DMS153 (cell line): ENCODE results near the gene AKAP6.

ENCODE experiments used
- DNase-seq: peaks from one replicate; lab custom pipeline; 2025; lab: John Stamatoyannopoulos, UW

The AKAP6 gene

DNA sequence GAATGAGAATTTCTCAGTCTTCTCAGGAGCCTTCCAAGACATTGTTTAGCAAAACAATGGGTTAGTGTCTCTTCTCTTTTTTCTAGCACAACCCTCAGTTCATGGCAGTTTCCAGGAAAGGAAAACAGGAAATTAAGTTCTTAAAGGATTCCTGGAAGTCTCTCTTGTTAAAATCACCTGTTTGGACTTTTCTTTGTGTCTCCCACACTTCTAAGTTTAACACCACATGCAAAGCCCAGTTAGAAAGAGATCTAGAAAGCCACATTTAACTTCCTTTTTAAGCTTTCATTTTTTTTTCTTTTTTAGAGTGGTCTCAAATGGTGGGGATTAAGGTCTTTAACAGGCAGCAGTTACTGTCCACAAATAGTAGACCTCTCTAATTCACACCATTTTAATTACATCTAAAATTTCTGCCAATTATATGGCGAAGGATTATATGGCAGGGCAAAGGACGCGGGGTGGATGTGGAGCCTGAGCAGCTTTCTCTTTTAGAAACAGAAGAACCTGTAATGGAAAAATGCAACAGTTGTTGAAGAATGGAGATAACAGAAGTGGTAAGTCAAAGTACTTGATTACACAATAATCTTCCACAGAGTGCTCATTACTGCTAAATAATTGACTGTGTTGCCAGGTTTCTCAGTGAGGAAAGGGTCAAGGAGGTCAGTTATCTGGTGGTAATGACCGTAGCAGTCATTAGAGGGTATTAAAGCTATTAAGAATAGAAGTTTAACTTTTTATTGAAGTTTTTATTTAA is 298.6 kb downstream of the AKAP6 start:
- DNase-seq, result no peak

GRCh38 chr14:32629236-32629635 is 300.1 kb downstream of the AKAP6 start:
- no peak for DNase-seq

- no peak for DNase-seq
Observed at GRCh38 chr14:32630701-32631100, 301.6 kb downstream of the AKAP6 start.

- no peak for DNase-seq
Observed at GRCh38 chr14:32633224-32633859, 304.2 kb downstream of the AKAP6 start.

- no peak for DNase-seq
Observed at GRCh38 chr14:32633930-32634329, 304.8 kb downstream of the AKAP6 start.

DNA sequence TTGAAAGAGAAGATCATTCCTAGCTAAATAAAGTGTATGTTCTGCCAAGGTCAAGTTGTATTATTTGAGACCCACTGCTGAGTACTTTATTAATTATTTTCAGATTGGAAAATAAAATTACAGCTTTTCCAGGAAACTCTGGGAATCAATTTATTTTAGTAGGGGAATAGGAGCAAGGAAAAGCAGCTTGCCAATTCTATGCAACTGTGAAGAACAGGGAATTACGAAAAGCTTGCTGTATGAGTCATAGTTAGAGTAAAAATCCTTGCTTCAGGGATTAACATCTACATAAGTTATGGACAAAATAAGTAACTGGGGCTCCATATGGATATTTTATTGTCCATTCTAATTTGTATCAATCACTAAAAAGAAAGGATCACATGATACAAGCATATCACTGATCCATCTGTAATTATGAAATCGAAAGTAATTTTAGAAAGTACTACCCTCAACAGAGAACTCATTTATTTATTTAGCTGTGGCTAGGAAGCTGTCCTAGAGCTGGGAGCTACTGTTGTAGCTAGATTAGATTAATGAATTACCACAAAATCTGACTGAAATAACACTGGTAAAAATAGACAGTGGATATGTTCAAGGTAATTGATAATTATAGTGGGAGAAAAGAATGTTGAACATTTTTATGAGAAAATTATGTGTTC is 306.1 kb downstream of the AKAP6 start:
- DNase-seq, result no peak

GRCh38 chr14:32637582-32637981 is 308.5 kb downstream of the AKAP6 start:
- no peak for DNase-seq

GRCh38 chr14:32639208-32639607 is 310.1 kb downstream of the AKAP6 start:
- DNase-seq, result no peak

DNA sequence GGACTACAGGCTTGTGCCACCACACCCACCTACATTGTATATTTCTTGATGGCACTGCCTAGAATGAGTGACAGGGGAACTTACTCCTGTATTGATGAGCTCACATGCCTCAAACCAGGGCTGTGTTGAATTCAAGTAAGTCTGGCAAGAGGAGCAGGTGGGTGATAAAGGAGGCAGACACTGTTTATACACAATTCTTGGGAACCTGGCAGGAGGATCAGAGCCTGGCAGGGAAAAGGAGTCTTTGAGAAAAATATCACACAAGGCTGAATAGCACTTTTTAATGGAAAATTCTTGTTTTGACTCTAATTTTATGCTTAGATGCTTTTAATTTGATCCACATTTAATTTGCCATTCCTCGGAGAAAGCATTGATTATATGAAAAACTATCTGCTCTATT is 316.5 kb downstream of the AKAP6 start:
- DNase-seq, result no peak

DNA sequence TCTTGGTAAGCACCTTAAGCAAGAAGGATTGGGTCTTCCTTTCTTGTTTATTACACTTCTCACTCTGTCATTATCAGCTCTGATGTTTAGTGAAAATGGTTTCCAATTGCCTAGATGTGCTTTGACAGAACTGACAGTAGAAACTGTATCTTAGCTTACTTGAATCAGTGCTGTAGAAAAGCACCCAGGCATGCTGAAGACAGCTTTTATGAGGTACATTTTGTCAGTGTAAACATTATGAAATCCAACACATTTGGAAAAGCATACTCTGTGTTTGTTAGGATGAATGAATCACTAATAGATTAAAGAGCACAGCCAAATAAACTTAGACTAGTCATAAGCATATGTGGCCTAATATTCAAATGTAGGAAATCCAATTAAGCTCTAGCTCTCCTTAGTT is 319.3 kb downstream of the AKAP6 start:
- DNase-seq, result no peak

DNA sequence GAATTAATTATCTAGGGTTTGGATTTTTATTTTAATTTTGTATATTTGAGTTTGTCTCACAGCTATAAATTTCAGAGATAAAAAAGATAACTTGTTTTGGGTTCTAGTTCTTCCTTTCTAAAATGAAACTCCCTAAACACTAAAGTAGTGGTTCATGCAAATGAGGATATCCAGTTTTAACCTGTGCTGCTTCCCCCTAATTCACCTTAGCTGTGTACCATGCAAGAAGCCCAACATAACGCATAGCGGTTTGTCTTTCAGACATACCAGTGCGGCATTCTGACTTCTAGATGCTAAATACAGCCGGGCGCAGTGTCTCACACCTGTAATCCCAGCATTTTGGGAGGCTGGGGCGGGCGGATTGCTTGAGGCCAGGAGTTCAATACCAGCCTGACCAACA is 320.9 kb downstream of the AKAP6 start:
- DNase-seq, result no peak

- DNase-seq, result no peak
Observed at GRCh38 chr14:32650665-32651064, 321.6 kb downstream of the AKAP6 start.

DNA sequence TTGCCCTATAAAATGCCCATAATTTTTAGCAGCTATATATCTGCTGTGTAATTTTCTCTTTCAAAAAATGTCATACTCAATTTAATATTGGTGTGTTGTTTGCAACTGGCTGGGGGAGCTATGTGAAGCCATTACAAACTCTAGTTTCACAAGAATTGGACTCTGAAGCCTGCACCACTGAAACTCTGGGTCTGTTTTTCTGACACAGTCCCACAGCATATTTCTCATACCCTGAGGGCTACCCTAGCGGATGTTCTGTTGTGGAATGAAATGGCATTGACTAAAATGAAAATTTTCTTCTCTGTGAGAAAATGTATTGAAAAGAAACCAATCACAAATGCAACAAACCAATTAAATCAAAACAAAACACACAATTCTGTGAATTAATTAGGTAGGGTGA is 325.0 kb downstream of the AKAP6 start:
- DNase-seq, result no peak

DNA sequence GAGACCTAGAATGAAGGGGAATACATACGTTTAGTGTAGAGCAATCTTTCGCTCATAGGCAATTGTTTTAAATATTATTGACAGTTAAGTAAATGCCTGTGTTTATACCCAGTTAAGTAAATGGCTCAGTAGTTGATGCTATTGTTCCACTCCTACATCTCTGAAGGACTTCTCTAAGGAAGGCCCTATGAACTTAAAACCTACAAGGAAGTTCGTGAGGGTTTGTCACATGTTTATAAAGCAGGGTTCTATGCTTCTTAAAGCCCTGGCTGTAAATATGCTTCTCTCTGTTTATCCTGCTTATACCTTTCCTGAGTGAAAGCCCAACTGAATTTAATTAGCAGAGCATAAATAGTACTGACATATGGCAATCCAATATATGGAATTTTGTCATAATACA is 327.5 kb downstream of the AKAP6 start:
- no peak for DNase-seq

- no peak for DNase-seq
Observed at GRCh38 chr14:32657081-32657480, 328.0 kb downstream of the AKAP6 start.

- DNase-seq, result no peak
Observed at GRCh38 chr14:32661216-32661615, 332.1 kb downstream of the AKAP6 start.

DNA sequence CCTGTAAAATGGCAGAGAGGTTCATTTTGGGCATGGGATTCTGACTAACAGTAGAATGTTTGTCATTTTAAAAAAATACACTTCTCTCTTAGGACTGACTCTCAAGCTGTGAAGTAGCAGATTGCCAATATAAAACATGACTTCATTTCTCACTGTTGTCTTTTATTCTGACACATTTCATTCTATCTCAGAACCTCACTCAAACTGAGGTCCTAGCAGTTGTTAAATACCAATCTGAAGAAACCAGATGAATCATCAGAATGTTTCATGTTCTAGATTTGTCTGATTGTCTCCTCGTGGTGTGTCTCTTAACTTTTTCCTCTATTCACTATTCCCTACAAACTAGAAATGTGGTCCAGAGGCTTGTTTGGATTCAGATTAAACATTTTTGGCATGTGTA is 333.1 kb downstream of the AKAP6 start:
- DNase-seq, result no peak

GRCh38 chr14:32666308-32666707 is 337.2 kb downstream of the AKAP6 start:
- no peak for DNase-seq

DNA sequence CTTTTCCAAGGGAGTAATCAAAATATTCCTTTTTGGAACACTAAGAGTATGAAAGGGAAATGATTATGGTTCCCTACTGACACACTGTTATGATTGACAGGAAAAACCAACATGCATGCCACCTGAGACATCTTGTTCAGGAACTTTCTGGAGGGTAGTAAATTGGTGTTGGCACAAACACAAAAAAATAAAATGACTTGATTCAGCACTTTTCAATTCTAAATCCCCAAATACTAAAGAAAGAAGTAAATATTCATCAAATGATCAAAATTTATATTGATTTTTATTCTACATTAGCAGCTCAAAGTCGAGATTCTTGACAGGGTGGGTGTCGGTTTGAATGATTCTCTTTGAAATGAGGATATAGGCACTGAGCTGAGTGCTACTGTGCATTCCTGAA is 338.2 kb downstream of the AKAP6 start:
- no peak for DNase-seq

- no peak for DNase-seq
Observed at GRCh38 chr14:32667791-32668190, 338.7 kb downstream of the AKAP6 start.

- DNase-seq, result no peak
Observed at GRCh38 chr14:32669391-32669790, 340.3 kb downstream of the AKAP6 start.

DNA sequence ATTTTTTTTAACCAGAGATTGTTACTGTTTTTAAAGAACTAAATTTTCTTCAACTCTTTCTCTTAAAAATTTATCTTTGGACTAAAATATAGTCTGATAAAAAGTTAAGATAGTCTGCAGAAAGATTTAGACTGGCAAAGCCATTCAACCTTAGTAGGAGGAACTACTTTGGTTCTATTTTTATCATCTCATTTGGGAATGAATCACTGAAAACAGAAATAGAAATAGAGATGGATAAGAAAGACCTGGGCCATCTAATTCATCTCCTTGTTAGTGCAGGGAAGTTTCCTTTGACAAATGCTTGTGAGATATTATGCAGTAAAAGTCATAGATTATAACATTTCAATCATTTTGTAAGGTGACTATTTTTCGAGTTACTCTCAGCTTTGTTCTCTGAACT is 346.3 kb downstream of the AKAP6 start:
- no peak for DNase-seq

DNA sequence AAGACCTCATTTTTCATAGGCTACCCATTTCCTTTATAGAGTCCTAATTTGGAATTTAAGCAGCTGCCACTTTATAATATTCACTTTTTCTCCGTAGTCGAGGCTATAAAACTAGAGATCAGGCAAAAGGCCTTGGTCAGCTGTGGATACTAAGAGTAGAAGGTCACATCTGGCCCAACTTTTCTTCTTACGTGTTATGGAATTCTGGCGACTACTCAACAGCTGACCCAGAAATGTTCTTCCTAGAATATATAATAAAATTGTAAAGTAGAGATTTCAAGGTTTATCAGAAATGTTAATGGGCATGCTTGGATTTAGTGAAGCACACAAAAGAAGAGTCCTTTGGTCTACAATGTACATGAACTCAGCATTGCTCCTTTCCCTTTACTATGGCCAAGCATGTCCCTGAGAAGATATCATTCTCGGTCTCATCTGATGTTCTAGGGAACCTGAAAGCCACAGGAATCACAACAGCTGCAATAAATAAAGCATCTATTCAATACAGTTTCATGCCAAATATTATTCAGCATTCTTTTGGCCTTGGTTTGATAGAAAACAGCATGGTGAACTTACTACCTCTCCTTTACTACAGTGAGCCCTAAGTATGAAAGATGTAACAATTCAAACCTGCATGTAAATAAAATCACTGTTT is 348.2 kb downstream of the AKAP6 start:
- no peak for DNase-seq
